Body of pancreas (tissue), 4 donors: ENCODE results near the gene LACTBL1. TPM values are rescaled to one million over a fixed set of nuclear protein-coding genes. Genes with fewer than 3 reads are reported as not detected.

ENCODE experiments used
- ATAC-seq: fragments of 150-250 bp; one replicate; pipeline ENCODE4 v1.9.1; 2016
- DNase-seq, 4 donors: peaks; one replicate each; pipeline ENCODE4 v3.0.0-alpha.2; 2019
- H3K27ac ChIP-seq, 4 donors: fragments of 200-600 bp; sonication (generic); 1 replicate in 3 of 4; 2 replicates in 1 of 4; pipeline versions ENCODE4 v1.5.1 to v1.6.1; 2016 to 2019; ENCODE audit warnings: mild to moderate bottlenecking in 1 of 4, mixed read lengths in 1 of 4, moderate library complexity in 1 of 4
- H3K27me3 ChIP-seq, 2 donors: fragments of 200-600 bp; sonication (generic); one replicate each; pipeline ENCODE4 v1.6.0; 2016; ENCODE audit warnings: mild to moderate bottlenecking in 1 of 2
- H3K36me3 ChIP-seq, 2 donors: fragments of 200-600 bp; sonication (generic); replicated peaks in 1 of 2; 2 replicates each; pipeline ENCODE4 v1.5.1; 2016; ENCODE audit warnings: low read depth in 2 of 2; ENCODE audit not compliant: insufficient read depth in 1 of 2
- H3K4me1 ChIP-seq: fragments of 200-600 bp; sonication (generic); one replicate; pipeline ENCODE4 v1.6.0; 2016
- H3K4me3 ChIP-seq, 2 donors: fragments of 200-600 bp; sonication (generic); 1 replicate in 1 of 2; 2 replicates in 1 of 2; pipeline ENCODE4 v1.5.1; 2016 to 2019
- H3K9me3 ChIP-seq, 3 donors: fragments of 200-600 bp; sonication (generic); 1 replicate in 2 of 3; 2 replicates in 1 of 3; pipeline ENCODE4 v1.5.1; 2016
- POLR2A ChIP-seq, 3 donors: fragments of 450-650 bp; IDR thresholded peaks; one replicate each; pipeline ENCODE4 v1.6.1; 2016; ENCODE audit warnings: antibody characterized with exemption in 3 of 3, mild to moderate bottlenecking in 2 of 3
- WGBS, 2 donors: methylation state at CpG; one replicate each; pipeline ENCODE4 v1.1.5; 2017; 5-methylcytosine and 5-hydroxymethylcytosine counted together
- intact Hi-C: fragments of 100-400 bp; cut with DNase I; formaldehyde crosslinking; loops from one replicate; pipeline ENCODE4 v1.15.1; 2023
- total RNA-seq, 2 donors: library from RNA; depleted of rRNA; stranded (reverse); fragments of >200 nt; gene quantifications; one replicate each; pipeline ENCODE4 v1.1.0, GENCODE V29; 2016
- TF ChIP-seq, protein P1 (sequence below), 7 experiments: fragments of 450-650 bp in 4 of 7; fragments of 200-600 bp in 3 of 7; sonication (generic) in 3 of 7; IDR thresholded peaks; one replicate each; pipeline ENCODE4 v1.5.1; 2016 to 2019; ENCODE audit warnings: antibody characterized with exemption in 7 of 7

Gene LACTBL1
- total RNA-seq, 2 donors from 2014 or later: not detected

DNA sequence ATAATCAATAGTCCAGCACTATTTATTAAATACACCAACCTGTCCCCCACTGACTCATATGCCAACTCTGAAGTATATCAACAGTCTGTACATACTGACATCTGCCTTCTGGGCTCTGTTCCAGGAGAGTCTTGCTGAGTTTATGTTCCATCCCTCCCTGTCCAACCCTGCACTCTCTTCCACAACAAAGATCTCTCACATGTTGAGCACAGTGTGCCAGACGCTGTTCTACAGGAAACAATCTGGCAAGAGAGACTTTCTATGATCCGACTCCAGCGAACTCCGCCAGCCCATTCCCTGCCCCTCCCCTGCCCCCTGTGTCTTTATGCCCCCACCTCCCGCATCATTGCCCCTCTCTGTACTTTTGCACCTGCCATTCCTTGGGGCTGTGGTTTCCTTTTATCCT, 3.4 kb downstream of the LACTBL1 start:
- DNase-seq (peak; percentile 36 to 74 (median 69)), ATAC-seq (peak; percentile 67)
- Histone ChIP-seq H3K9me3 (no peaks in the 10 kb centered on the region), H3K27ac (no peak overlapping the region), H3K4me3 (no peak overlapping the region), H3K27me3 (no peaks in the 10 kb centered on the region), H3K4me1 (peaks cover 6% of the 10 kb centered on the region), H3K36me3 (no peaks in the 10 kb centered on the region)
- intact Hi-C loops: loop anchor here (10.0 kb wide), 1 partner anchor 265 kb away; no protein-coding TSS in a partner anchor
- WGBS, 2 donors: 1 to 3% methylated on average over 5 of the region's 5 CpGs
- TF ChIP-seq, protein P1, sequence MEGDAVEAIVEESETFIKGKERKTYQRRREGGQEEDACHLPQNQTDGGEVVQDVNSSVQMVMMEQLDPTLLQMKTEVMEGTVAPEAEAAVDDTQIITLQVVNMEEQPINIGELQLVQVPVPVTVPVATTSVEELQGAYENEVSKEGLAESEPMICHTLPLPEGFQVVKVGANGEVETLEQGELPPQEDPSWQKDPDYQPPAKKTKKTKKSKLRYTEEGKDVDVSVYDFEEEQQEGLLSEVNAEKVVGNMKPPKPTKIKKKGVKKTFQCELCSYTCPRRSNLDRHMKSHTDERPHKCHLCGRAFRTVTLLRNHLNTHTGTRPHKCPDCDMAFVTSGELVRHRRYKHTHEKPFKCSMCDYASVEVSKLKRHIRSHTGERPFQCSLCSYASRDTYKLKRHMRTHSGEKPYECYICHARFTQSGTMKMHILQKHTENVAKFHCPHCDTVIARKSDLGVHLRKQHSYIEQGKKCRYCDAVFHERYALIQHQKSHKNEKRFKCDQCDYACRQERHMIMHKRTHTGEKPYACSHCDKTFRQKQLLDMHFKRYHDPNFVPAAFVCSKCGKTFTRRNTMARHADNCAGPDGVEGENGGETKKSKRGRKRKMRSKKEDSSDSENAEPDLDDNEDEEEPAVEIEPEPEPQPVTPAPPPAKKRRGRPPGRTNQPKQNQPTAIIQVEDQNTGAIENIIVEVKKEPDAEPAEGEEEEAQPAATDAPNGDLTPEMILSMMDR (IDR thresholded peaks at IDR 0.05): no peak
- TF ChIP-seq POLR2A (IDR thresholded peaks at IDR 0.05): no peak

DNA sequence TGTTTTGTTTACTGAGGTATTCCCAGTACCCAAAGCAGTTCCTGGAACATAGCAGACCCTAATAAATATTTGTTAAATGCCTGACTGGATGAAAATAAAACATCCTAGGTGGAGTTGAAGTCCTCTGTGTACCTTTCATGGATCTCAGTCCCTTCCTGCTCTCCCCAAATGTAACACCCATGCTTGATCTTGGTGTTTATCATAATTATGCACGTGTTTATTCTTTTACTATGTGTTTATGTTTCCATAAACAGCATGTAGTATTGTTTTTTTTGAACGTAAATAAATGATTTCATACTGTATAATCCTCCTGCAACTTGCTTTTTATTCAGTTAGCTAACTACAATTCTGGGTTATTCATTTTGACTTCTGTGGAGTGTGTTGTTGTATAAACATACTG, 4.8 kb downstream of the LACTBL1 start:
- H3K27ac ChIP-seq: no peak overlapping the region
- ATAC-seq (no peak), DNase-seq (no peak)
- H3K36me3 ChIP-seq: no peaks in the 10 kb centered on the region
- no peak for TF ChIP-seq POLR2A (IDR thresholded peaks at IDR 0.05)
- TF ChIP-seq, protein P1 (IDR thresholded peaks at IDR 0.05): no peak
- H3K4me3 ChIP-seq: no peak overlapping the region
- WGBS, 2 donors: 39 to 67% methylated on average over 2 of the region's 2 CpGs
- peaks cover 6% of the 10 kb centered on the region for H3K4me1 ChIP-seq
- no peaks in the 10 kb centered on the region for H3K27me3 ChIP-seq
- H3K9me3 ChIP-seq: no peaks in the 10 kb centered on the region
- intact Hi-C loops: loop anchor here (10.0 kb wide), 1 partner anchor 263 kb away; no protein-coding TSS in a partner anchor

DNA sequence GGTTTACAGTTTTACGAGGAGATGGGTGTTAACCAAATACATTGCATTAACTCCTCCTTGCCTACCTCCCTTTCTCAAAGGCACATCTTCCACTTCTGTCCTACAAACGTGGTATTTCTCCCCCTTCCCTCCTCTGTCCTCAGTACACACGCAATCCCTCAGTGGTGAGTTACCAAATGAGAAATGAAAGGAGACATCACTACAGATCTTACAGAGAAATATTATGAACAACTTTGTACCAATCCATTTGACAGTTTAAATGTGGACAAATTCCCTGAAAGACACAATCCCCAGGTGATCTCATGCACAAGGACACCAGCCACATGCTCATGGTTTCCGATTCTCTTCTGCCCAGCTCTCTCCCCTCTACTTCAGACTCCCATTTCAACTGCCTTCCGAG, 6.4 kb downstream of the LACTBL1 start:
- 82 to 84% methylated on average over 5 of the region's 5 CpGs for WGBS, 2 donors
- intact Hi-C loops: loop anchor here (10.0 kb wide), 1 partner anchor 262 kb away; no protein-coding TSS in a partner anchor
- H3K27me3 ChIP-seq: no peaks in the 10 kb centered on the region
- no peak overlapping the region for H3K27ac ChIP-seq
- H3K4me1 ChIP-seq: peaks cover 6% of the 10 kb centered on the region
- no peak for TF ChIP-seq POLR2A (IDR thresholded peaks at IDR 0.05)
- TF ChIP-seq, protein P1 (IDR thresholded peaks at IDR 0.05): no peak
- H3K36me3 ChIP-seq: no peaks in the 10 kb centered on the region
- no peaks in the 10 kb centered on the region for H3K9me3 ChIP-seq
- DNase-seq (no peak), ATAC-seq (no peak)
- no peak overlapping the region for H3K4me3 ChIP-seq

DNA sequence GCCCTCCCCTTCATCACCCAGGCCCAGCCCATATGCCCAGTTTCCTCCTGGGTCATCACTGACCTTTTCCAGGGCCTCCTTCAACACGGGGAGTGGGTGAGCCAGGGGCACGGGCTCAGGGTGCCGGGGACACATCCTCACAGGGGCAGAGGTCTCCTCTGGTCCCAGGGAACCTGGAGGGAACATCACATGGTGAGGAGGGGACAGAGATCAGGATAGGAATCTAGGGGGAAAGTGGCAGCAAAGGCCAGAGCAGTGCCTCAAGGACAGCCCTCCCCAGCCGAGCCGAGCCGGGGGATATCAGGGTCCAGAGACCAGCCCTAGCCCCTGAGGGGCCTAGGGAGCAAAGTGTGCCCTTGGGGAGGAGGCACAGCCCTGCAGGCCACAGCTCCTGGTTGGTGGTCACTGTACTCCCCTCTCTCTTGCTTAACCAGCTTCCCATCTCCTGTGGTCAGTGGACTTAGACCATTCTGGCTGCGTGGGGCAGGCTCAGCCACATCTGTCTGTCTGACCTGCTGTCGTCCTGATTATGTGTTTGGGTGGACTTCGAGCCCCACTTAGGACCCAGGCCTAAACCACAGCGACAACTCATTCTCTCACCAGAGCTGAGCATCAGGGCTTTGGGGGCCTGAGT, 9.5 kb downstream of the LACTBL1 start:
- no peaks in the 10 kb centered on the region for H3K27me3 ChIP-seq
- ATAC-seq (no peak), DNase-seq (no peak)
- no peaks in the 10 kb centered on the region for H3K9me3 ChIP-seq
- 77 to 88% methylated on average over 4 to 10 of the region's 10 CpGs for WGBS, 2 donors
- no peak overlapping the region for H3K27ac ChIP-seq
- TF ChIP-seq, protein P1 (IDR thresholded peaks at IDR 0.05): no peak
- no peak for TF ChIP-seq POLR2A (IDR thresholded peaks at IDR 0.05)
- H3K36me3 ChIP-seq: no peaks in the 10 kb centered on the region
- intact Hi-C loops: loop anchor here (10.0 kb wide), 1 partner anchor 258 kb away; no protein-coding TSS in a partner anchor
- no peak overlapping the region for H3K4me3 ChIP-seq
- no peaks in the 10 kb centered on the region for H3K4me1 ChIP-seq

DNA sequence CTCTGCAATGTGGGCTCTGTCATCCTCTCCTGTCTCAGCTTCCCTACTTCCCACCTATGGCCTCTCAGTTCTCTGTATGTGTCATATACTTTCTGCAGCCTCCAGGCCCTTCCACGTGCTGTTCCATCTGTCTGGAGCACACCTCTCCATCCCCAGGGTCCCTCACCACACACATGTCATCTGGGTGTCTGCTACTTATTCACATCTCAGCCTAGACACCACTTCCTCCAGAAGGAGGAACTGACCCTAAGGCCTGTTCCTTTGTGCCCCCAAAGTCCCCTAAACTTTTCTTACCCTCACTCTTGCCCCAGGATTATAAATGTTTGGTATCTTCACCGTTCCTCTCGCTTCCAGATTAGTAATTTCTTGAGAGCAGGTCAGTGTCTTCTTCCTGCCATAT, 10.1 kb downstream of the LACTBL1 start:
- 38 to 50% methylated on average over 3 of the region's 3 CpGs for WGBS, 2 donors
- H3K4me3 ChIP-seq: no peak overlapping the region
- no peaks in the 10 kb centered on the region for H3K36me3 ChIP-seq
- ATAC-seq: no peak
- intact Hi-C loops: loop anchor here (10.0 kb wide), 1 partner anchor 258 kb away; no protein-coding TSS in a partner anchor
- H3K27me3 ChIP-seq: no peaks in the 10 kb centered on the region
- H3K9me3 ChIP-seq: no peaks in the 10 kb centered on the region
- no peak overlapping the region for H3K27ac ChIP-seq
- no peak for DNase-seq
- TF ChIP-seq, protein P1 (IDR thresholded peaks at IDR 0.05): no peak
- TF ChIP-seq POLR2A (IDR thresholded peaks at IDR 0.05): no peak
- H3K4me1 ChIP-seq: no peaks in the 10 kb centered on the region
